ENCODE measurements around the gene DMD.
A peak's percentile ranks its signal among the peaks of the same experiment; 100 is the strongest.
"Not testable (repeated sequence)": the region's sequence is repeated elsewhere in the genome, so short reads cannot be mapped to it uniquely, and the experiment has no call there.

The DMD gene

DNA sequence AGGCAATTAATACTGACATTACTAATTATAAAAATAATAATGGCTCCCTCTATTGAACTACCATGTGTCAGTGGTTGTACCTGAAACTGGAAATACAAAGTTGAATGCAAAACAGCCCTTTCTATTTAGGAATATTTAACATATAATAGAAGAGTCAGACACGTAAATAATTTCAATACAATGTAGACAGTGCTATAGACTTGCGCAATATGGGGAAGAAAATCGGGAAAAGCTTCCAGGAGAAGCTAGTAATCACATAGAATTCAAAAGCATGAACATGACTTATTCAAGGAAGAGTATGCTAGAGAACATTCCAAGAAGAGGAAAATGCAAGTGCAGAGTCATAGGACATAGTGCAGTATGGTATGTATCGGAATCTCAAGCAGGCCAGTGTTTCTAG, 1730.7 kb downstream of the DMD start:
- DNase-seq: no peak

DNA sequence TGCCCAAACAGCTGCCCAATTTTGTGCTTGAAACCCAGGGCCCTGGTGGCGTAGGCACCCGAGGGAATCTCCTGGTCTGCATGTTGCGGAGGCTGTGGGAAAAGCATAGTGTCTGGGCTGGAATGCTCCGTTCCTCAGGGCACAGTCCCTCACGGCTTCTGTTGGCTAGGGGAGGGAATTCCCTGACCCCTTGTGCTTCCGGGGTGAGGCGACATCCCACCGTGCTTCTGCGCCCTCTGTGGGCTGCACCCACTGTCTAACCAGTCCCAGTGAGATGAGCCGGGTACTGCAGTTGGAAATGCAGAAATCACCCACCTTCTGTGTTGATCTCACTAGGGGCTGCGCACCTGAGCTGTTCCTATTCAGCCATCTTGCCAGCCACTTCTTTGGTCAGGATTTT, 1740.1 kb downstream of the DMD start:
- no peak for DNase-seq

DNA sequence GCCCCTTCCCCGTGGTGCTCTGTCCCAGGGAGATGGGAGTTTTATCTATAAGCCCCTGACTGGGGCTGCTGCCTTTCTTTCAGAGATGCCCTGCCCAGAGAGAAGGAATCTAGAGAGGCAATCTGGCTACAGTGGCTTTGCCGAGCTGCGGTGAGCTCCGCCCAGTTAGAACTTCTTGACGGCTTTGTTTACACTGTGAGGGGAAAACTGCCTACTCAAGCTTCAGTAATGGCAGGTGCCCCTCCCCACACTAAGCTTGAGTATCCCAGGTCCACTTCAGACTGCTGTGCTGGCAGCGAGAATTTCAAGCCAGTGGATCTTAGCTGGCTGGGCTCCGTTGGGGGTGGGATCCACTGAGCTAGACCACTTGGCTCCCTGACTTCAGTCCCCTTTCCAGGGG, 1740.6 kb downstream of the DMD start:
- not testable (repeated sequence) for DNase-seq

DNA sequence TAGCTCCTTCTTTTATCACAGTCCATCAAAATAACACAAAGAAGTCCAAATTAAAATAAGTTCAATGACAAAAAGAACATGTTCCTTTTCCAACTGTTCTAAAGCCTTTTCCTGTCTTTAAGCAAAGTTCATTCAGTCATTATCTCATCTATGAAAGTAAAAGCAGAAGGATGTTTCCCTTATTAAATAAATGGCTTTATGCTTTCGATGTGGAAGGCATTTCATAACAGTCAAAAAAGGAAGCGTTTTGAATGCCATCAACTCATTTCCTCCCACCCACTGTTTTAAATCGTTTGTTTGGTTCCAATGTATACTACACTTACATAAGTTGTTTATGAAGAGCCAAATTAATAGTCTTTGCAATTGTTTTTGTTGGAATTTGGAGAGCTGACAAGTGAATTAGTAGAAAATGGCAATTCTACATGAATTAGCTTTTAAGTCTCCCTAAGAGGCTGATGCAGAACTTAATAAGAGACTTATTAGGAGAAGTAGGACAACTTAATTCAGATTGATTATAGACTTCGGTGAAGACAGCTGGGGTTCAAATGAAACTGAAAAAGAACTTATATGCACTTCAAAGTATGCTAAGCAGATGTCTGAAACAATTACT, 1746.9 kb downstream of the DMD start:
- no peak for DNase-seq

DNA sequence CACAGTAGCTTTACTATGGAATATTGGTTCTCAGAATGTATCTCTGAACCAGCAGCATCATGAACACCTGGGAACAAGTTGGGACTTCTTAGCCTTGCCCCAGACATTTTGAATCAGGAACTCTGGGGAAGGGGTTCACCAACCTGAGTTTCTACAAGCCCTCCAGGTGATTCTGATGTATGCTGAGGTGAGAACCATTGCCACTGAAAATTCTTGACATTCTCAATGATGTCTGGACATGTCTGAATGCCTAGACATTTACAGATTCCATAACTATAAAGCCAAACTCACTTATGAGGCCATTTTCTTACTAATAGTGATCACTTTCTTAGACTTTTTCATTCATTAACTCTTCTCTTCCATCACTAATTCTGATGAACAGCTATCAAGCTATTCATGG, 1750.1 kb downstream of the DMD start:
- no peak for DNase-seq

DNA sequence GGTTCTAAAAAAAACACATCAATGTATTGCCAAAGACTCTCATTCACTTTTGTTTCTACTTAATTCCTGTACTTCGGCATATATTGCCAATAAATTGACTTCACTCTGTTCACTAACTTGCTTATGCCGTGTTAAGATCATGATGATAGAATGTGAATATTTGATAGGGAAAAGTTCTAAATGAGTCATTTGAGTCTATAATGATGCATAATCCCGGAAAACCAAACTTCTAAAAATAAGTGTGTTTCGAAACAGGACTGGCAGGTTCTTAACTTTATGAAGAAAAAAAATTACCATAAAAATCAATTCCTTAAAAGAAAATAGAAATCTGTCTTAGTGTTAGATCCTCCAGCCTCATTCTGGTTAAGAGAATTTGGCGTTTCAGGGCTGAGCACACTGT, 1752.0 kb downstream of the DMD start:
- no peak for DNase-seq

DNA sequence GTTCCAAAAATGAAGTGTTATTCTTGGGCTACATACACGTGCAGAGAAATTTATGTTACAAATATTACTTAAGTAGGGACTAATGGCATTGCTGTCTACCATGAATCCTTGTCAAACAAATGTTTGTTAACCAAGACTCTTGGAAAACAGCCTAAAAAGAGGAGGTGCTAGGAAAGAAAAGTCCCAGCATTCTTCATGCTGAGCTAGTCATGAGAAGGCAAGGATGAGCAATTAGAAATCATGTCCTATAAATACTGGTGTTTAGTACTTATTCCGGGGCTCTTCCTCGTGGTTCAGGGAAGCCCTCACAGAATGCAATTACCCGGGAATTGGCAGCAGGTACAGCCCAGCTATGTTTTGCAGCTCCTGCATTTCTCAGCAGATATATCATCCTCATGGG, 1761.4 kb downstream of the DMD start:
- DNase-seq: no peak

DNA sequence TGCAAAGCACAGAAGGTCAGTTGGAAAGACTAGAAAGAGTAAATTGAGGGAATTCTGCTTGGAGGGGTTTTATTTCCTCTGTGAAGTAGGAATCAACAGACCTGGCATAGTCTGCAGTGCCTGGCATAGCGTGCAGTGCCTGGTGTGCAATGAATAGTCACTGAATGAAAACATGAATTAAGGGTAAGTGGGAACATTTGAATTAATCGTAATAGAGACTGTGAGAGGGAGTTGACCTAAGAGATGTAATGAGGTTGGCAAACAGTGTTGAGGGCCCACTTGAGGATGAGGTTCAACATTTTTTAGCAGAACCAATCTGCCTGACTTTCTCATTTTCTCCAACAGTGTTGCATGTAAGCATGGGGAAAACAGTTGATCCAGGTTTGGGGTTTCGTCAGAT, 1762.3 kb downstream of the DMD start:
- DNase-seq: no peak

DNA sequence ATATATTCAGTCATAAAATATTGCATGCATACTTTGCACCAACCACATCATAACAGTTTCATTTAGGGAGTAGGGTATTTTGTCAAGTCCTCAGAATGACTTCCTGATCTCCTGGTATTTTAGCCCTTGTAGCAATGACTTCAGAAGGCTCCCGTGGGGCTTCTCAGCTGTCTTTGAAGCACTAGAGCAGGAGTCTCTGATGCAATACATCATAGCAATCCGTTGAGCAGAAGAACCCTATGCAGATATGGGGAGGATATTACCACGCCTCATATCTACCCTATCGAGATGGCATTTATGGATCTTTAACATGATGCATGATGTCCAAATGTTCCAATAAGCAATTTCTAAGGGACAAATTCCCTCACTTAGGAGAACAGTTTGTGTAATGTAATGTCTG, 1765.8 kb downstream of the DMD start:
- no peak for DNase-seq

DNA sequence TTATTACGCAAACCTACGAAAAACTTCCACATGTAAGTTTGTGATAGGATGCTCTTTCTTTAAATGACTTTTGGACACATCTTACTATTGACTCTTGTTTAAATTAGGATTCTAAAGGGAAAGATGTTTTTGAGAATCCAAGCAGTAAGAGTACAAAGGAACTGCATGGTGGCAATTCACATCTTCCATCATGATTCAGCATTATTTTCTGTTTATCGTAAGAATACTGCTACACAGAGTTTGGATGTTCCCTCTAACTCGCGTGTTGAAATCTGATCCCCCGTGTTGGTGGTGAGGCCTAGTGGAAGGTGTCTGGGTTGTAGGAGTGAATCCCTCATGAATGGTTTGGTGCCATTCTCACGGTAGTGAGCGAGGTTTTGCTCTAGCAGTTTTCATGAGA, 1767.7 kb downstream of the DMD start:
- DNase-seq: no peak

DNA sequence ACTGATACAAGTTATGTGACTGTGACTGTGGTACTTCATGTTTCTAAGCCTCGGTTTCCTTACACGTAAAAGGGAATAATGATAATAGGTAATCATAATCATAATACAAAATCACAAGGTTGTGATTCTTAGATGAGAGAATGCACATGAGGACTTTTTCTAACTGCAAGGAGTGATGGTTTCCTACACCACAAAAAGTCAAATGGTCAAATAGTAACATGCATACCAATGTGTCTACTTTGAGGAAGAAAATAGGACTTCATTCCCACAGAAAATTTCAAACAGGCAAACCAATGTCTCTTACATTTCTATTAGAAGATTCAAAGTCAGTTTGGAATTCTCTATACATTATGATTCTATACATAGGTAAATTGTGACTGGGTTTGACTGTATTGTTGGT, 1770.8 kb downstream of the DMD start:
- DNase-seq: no peak

DNA sequence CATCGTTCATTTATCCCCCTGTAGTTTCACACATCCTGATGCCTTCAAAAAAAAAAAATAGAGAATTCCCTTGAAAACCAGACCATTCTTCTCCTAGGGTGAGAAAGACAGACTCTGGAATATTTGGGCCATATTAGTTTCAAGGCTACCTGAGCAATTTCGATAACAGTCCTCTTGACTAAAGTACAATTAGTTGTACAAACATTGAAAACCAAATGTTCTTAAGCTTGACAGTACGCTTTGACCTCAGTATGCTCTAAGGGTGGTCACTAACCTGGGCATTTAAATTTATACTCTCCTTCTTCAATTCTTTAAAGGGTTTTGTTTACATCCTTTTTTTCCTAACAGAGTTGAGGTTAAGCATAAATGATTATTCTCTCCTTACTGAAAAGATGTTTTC, 1774.9 kb downstream of the DMD start:
- no peak for DNase-seq

DNA sequence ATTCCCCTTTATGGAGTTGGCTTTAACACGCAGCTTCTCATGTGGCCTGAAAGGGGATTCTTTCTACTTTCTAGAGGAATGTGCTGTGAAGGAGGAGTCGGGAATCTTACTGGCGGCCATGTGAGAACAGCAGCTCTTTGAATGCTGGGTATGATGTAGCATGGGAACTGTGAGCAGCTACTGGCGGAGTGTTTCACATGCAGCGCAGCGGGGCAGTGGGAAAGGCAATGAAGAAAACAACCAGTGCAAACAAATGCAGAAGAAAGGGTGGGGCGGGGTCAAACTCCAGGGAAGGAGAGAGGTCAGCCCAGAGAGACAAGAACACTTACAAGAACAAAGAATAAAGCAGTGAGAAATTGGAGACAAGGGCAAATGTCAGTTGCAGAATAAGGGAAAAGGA, 1775.8 kb downstream of the DMD start:
- DNase-seq: no peak

DNA sequence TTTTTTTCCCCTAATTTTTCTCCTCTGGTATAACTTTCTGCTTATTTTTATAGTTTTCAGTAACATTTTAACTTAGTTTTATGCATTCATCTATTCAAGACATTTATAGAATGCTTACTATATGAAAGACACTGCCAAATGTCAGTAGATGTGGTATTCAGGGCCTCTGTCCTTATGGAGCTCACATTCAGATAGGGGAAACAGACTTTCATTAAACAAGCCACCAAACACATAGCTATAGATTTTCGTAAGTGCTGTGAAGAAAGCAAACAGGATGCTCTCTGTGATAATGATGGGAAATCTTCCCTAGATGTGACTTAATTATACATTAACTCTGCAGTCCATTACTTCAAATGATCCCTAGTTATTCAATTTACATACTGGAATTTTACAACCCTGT, 1777.5 kb downstream of the DMD start:
- no peak for DNase-seq

DNA sequence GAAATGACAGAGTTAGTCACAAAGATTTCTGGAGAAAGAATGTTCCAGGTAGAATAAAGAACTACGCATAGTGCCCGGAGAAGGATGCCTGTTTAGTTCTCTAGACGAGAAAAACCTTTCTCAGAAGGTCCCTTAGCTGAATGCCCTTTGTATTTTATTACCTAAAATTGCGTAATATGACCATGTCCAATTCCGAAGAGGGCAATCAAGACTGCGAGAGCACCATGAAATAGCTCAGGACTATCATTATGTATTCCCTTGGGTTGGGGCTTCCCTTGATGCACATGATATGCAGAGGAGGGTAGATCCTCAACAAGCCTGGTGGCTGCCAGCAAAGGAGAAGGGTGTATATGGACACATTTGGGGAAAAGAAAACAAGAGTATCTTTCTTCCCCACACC, 1781.4 kb downstream of the DMD start:
- no peak for DNase-seq

DNA sequence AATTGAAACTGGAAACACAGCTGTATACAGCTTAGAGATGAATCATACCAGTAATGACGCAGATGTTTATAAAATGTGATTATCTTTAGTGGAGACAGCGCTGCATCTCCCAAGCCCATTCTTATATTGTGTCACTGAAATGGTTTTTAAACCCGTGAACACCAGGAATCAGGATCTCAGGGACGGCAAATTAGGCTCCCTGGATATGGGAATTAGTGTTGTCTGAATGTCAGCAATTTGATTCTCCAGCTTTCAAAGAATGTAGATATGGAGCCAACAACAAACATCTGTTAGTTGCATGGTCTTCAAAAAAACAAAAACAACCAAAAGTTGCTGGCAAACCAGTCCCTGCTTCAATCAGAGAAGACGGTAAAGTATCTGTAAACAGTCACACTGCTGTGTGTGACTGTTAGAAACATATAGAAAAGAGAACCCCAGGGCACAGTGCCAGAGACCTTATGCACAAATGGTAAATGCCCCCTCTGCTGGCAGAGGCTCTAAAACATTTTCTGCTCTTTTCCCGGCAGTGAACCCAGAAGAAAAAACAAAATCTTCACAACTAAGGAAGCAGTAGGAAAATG, 1787.7 kb downstream of the DMD start:
- peak; percentile 69 for DNase-seq

DNA sequence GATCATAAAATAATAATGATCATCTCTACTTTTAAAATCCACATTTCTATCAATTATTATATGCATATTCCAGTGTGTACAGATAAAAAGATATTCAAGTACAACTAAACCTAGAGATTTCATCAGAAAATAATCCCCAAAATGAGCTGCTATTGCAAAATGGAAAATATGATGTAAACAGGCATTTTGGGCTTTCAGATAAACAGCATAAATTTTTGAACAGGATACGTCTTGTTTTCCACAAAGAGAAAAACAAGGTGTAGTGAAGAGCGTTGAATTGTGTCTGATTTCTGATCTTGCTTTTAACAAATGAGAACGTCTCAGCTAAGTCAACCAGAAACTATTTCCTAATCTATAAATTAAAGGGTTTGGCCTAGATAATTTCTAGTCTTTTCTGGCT, 1789.9 kb downstream of the DMD start:
- DNase-seq: no peak

DNA sequence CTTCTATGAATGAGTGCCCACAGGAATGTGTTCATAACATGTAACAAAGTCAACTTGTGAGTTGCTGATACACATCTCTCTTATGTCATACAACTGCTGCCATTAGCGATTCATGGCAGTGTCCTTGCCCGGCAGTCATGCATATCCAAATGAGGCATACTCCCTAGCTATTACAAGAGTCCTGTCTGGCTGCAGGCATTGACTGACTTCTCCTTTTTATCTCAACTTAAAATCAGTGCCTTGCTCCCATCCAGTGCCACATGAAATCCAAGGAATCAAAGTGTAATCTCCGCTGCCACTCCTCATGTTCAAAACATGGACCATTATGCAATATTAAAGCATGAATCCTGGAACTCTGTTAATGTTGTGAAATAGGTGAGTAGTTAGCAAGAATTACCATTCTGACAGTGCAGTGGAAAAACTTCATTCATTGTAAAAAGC, 1790.6 kb downstream of the DMD start:
- DNase-seq: no peak

DNA sequence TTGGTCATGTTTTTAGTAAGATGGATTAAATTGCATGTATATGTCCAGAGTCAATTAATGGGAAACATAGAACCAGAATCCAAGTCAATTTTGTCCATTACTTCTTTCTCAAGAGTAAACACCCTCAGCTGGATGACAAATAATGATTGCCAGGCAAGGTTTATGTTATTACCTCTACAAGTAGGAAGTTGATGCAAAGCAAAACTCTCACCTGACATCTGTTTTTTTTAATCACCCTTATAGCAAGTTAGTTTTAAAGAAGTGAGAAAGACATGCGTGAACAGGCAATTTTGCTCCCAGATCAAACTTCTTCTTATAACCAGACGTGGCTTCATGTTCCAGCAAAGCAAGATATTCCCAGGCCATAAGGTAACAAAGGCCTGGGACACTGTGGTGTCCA, 1791.0 kb downstream of the DMD start:
- no peak for DNase-seq

DNA sequence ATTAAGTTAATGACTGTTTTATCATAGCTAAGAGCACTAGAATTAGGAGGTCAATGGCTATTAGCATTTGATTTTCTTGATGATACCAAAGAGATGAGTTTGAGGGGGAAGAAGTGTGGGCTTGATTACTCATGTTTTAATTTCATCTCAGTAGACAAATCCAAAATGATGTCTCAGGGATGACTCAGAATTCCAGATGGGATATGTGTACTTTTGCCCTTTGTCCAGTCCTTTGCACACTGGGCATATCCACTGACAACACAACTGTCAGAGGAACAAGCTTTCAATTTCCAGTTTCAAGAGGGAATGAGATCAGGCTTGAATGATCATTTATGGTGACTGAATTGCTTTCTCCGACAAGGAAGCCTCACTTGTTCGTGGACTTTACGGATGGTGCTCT, 1814.2 kb downstream of the DMD start:
- DNase-seq: no peak

DNA sequence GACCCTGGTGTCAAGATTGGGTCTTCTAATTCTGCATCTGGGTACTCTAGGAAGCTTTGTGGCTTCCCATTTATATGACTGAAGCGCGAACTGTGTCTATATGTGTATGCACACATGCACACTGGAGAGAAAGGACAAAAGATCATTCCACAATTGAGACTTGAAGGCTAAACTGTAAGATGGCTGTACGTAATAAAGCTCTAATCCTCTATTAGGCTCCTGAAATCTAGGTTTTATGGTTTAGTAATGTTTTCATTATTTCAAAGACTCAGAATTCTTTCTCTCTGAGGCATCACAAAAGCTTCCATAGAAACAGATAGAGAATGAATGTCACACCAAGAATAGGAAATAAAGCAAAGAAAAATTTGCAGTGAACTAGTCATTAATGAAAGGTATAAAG, 1818.8 kb downstream of the DMD start:
- DNase-seq: no peak

DNA sequence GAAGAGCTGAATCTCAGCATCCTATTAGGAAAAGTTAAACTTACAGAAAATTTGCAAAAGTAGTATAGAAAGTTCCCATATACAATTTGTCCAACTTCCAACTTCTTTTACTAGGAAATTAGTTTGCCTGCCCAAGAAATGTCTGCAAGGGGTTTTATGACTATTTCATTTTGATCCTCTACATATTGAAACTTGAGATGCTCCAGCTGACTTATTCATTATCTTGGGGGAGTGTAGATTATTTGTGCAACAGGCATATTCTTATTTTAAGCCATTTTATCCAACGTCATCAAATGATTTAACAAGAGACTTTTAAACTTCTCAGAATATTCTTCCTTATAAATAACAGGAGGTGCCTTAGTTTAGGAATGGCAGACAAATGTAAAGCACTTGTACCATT, 1822.4 kb downstream of the DMD start:
- no peak for DNase-seq

DNA sequence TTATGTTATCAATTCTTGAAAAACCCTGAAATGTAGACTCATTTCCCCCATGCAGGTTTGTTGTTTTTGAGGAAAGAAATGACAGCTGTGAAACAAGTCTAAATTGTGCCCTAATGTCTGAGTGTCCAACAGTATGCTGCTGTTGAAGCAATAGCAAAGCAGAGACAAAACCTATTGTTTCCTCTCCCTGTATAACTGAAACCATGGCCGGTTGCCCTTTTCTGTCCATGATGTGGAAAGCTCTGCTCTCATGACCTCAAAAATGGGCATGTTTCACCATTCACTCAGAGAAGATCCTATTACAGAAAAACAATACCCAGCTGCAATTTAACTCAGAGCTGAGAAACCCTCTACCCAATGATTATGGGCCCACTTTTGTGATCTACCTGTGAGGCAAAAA, 1826.9 kb downstream of the DMD start:
- DNase-seq: no peak

DNA sequence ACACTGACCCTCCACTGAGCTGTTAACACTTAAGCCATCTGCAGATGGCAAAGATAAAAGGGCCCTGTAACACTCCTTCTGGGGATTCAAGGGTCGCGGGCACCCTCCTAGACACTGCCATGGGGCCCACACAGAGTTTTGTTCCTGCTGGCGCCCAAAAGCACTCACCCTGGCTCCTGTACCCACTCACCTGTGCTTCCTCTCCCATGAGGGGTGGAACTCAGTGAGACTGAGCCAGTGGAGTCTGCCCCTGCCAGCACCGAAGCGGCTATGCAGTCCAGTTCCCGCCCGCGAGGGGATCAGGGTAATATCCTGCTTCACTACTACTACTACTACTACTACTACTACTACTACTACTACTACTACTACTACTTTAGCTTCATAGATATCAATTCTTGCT, 1827.4 kb downstream of the DMD start:
- DNase-seq: no peak

DNA sequence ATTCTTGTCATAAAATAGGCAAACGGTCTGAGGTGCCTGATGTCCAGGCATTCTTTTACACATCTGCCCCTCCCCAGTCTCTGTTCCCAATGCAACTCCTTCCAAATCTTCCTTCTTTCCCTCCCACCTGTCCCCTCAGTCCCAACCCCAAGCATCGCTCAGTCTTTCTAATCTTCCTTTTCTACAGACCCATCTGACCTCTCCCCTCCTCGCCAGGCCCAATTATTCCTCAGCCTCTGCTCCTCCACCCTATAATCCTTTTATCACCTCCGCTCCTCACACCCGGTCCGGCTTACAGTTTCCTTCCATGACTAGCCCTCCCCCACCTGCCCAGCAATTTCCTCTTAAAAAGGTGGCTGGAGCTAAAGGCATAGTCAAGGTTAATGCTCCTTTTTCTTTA, 1832.4 kb downstream of the DMD start:
- not testable (repeated sequence) for DNase-seq

DNA sequence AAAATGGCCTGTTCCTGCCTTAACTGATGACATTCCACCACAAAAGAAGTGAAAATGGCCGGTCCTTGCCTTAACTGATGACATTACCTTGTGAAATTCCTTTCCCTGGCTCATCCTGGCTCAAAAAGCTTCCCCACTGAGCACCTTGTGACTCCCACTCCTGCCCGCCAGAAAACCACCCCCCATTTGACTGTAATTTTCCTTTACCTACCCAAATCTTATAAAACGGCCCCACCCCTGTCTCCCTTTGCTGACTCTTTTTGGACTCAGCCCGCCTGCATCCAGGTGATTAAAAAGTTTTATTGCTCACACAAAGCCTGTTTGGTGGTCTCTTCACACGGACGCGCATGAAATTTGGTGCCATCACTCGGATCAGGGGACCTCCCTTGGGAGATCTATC, 1833.5 kb downstream of the DMD start:
- not testable (repeated sequence) for DNase-seq
